ENCODE data around the gene TUBB3.
A peak's percentile ranks its signal among the peaks of the same experiment; 100 is the strongest.
"Not testable (repeated sequence)": the region's sequence is repeated elsewhere in the genome, so short reads cannot be mapped to it uniquely, and the experiment has no call there.

Gene TUBB3

DNA sequence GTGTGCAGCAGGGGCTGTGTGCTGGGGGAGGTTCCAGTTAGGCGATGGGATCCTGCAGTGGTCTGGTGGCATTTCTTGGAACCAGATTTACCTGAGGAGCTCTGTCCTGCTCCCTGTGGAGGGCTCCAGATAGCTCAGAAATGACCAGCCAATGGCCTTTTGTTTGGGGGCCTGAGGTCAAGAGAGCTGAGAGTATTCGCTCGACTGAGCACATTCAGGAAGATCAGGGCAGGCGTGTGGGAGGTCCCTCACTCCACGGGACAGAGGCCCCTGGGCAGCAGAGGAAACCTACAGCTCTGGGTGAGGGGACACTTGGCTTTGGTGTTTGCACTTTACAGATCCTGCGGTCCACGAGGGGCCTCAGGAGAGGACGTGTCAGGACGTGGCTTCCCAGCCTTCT lies 43.6 kb downstream of the TUBB3 start:
- Histone ChIP-seq H3K9me3 (ENCODE audit: control insufficient read depth, insufficient read depth, low read length) (no peaks in the 10 kb centered on the region), H3K36me3 (ENCODE audit: insufficient read depth, low read length) (no peaks in the 10 kb centered on the region), H3K9ac (ENCODE audit: low read depth, low read length) (no peak overlapping the region), H3K4me1 (ENCODE audit: insufficient read depth, low read length) (no peaks in the 10 kb centered on the region)

DNA sequence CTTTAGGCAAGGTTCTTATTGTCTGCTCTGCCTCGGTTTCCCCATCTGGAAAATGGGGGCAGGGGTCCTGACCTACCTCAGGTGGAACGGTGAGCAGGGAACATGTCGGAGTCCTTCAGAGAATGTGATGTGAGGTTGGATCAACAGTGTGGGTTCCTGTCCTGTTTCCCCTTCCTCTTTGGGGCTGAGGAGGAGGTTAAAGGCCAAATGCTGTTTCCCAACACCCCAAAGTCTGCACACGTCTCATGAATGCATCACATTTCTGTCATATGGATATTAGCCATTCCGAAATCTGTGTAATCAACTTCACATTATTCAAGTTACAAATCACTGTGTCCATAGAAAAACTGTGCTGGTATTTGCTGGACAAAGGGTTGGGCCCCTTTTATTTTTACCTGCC lies 44.3 kb downstream of the TUBB3 start:
- not testable (repeated sequence) for H3K36me3 ChIP-seq (ENCODE audit: insufficient read depth, low read length)

GRCh38 chr16:89968074-89968473 lies 44.9 kb downstream of the TUBB3 start:
- H3K4me1 ChIP-seq (ENCODE audit: insufficient read depth, low read length); H3K36me3 ChIP-seq (ENCODE audit: insufficient read depth, low read length); H3K9me3 ChIP-seq (ENCODE audit: control insufficient read depth, insufficient read depth, low read length); H3K9ac ChIP-seq (ENCODE audit: low read depth, low read length): not testable (repeated sequence)

More for the DNA sequence above, 44.3 kb downstream of the TUBB3 start:
- H3K4me1 ChIP-seq (ENCODE audit: insufficient read depth, low read length); H3K9ac ChIP-seq (ENCODE audit: low read depth, low read length); H3K9me3 ChIP-seq (ENCODE audit: control insufficient read depth, insufficient read depth, low read length): not testable (repeated sequence)

GRCh38 chr16:89969741-89970410 lies 46.7 kb downstream of the TUBB3 start:
- no peak overlapping the region for H3K9ac ChIP-seq (ENCODE audit: low read depth, low read length)
- peaks cover 4% of the 10 kb centered on the region; the same call in 1 of the 2 replicates for H3K4me1 ChIP-seq (ENCODE audit: insufficient read depth, low read length)
- H3K36me3 ChIP-seq (ENCODE audit: insufficient read depth, low read length), result no peaks in the 10 kb centered on the region
- H3K9me3 ChIP-seq (ENCODE audit: control insufficient read depth, insufficient read depth, low read length), result no peaks in the 10 kb centered on the region

GRCh38 chr16:89971495-89972243 lies 48.5 kb downstream of the TUBB3 start:
- no peaks in the 10 kb centered on the region for H3K9me3 ChIP-seq (ENCODE audit: control insufficient read depth, insufficient read depth, low read length)
- no peaks in the 10 kb centered on the region for H3K36me3 ChIP-seq (ENCODE audit: insufficient read depth, low read length)
- peak overlapping the region; percentile 78 for H3K9ac ChIP-seq (ENCODE audit: low read depth, low read length)
- peaks cover 4% of the 10 kb centered on the region; the same call in 1 of the 2 replicates for H3K4me1 ChIP-seq (ENCODE audit: insufficient read depth, low read length)

- Histone ChIP-seq H3K9ac (ENCODE audit: low read depth, low read length) (peak overlapping the region; percentile 78), H3K4me1 (ENCODE audit: insufficient read depth, low read length) (peaks cover 4% of the 10 kb centered on the region; the same call in 1 of the 2 replicates), H3K9me3 (ENCODE audit: control insufficient read depth, insufficient read depth, low read length) (no peaks in the 10 kb centered on the region), H3K36me3 (ENCODE audit: insufficient read depth, low read length) (peaks cover 1% of the 10 kb centered on the region; the same call in 1 of the 2 replicates)
Observed at GRCh38 chr16:89972244-89973234, 49.4 kb downstream of the TUBB3 start.

DNA sequence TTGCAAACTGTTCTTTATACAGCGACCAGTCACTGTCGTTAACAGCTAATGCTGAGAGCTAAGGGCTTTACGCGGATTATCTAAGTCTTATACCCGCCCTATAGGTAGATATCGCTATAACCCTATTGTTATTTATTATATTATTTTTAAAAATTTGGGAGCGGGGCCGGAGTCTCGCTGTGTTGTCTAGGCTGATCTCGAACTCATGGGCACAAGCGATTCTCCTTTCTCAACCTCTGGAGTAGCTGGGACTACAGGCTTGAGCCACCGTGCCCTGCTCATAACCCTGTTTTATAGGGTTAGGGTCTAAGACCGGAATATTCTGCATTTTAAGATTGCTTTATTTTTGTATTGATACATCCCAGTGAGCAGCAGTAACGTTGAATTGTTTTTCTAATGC lies 50.1 kb downstream of the TUBB3 start:
- peak overlapping the region; percentile 78 for H3K9ac ChIP-seq (ENCODE audit: low read depth, low read length)
- H3K36me3 ChIP-seq (ENCODE audit: insufficient read depth, low read length), result peaks cover 7% of the 10 kb centered on the region; the same call in 1 of the 2 replicates
- H3K9me3 ChIP-seq (ENCODE audit: control insufficient read depth, insufficient read depth, low read length), result no peaks in the 10 kb centered on the region
- H3K4me1 ChIP-seq (ENCODE audit: insufficient read depth, low read length), result peaks cover 4% of the 10 kb centered on the region; the same call in 1 of the 2 replicates

DNA sequence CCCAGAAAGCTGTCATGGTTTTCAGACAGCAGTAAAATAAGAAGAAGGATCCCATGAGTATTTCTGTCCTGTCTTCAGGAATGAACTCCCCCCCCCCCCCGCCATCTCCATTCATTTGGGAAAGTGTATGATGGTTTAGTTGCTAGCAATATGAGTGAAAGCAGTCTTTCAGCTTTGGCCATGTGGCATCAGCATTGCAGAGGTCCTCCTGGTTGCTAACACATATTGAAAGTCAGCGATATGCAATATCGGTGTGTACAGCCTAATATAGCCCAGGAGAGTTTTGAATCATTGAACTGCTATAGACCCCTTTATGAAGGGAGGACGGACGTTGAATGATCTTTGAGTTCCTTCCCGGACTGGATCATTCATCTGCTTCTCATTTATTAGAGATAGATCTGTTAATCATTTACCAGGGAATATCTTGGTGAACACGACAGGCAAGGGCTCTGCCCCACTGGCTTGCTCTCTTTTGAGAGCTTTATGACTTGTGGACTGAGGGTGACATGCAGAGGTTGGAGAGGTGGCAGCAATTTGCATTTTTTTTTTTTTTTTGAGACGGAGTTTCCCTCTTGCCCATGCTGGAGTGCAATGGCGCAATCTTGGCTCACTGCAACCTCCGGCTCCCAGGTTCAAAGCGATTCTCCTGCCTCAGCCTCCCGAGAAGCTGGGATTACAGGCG lies 50.7 kb downstream of the TUBB3 start:
- Histone ChIP-seq H3K4me1 (ENCODE audit: insufficient read depth, low read length) (peaks cover 4% of the 10 kb centered on the region; the same call in 1 of the 2 replicates), H3K9ac (ENCODE audit: low read depth, low read length) (peak overlapping the region; percentile 78; the same call in 1 of the 2 replicates), H3K36me3 (ENCODE audit: insufficient read depth, low read length) (peaks cover 8% of the 10 kb centered on the region; the same call in 1 of the 2 replicates), H3K9me3 (ENCODE audit: control insufficient read depth, insufficient read depth, low read length) (no peaks in the 10 kb centered on the region)

DNA sequence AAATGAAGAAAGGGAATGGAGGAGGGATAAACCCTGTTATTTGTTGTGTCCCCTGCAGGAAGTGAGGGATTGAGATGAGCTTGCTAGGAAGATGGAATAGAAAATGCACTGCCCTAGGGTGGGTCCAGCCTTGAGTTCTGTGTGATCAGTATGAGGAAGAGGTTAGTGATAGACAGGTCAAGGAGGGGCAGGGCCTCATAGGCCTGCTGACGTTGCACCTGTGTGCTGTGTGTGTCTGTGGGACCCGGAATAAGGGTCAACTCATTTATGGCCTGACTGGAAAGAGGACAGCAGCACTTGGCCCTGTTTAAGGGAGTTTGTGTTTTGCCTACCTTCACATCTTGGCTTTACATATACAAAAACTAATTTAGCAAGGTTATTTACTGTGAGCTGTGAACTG lies 51.7 kb downstream of the TUBB3 start:
- Histone ChIP-seq H3K36me3 (ENCODE audit: insufficient read depth, low read length) (peaks cover 14% of the 10 kb centered on the region; the same call in 1 of the 2 replicates), H3K9me3 (ENCODE audit: control insufficient read depth, insufficient read depth, low read length) (no peaks in the 10 kb centered on the region), H3K4me1 (ENCODE audit: insufficient read depth, low read length) (peaks cover 4% of the 10 kb centered on the region; the same call in 1 of the 2 replicates), H3K9ac (ENCODE audit: low read depth, low read length) (no peak overlapping the region)

GRCh38 chr16:89981414-89981813 lies 58.3 kb downstream of the TUBB3 start:
- H3K9me3 ChIP-seq (ENCODE audit: control insufficient read depth, insufficient read depth, low read length), result no peaks in the 10 kb centered on the region
- H3K36me3 ChIP-seq (ENCODE audit: insufficient read depth, low read length), result peaks cover 18% of the 10 kb centered on the region
- H3K4me1 ChIP-seq (ENCODE audit: insufficient read depth, low read length), result no peaks in the 10 kb centered on the region
- H3K9ac ChIP-seq (ENCODE audit: low read depth, low read length), result no peak overlapping the region

DNA sequence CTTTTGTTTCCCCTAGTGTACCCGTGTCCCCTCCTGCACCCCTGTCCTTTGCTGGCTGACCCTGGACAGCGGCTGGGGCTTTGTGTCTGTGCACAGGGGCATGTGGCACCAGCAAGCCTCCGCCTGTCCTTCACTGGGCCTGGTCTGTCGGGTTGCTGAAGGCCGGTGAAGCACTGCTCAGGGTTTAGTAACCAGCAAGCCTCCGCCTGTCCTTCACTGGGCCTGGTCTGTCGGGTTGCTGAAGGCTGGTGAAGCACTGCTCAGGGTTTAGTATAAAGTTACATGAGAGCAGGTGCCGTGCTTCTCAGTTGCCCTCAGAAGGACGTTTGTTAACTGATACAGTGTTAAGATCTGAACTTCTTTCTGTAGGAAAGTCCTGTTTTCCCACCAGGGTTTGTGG lies 59.2 kb downstream of the TUBB3 start:
- no peak overlapping the region for H3K9ac ChIP-seq (ENCODE audit: low read depth, low read length)

DNA sequence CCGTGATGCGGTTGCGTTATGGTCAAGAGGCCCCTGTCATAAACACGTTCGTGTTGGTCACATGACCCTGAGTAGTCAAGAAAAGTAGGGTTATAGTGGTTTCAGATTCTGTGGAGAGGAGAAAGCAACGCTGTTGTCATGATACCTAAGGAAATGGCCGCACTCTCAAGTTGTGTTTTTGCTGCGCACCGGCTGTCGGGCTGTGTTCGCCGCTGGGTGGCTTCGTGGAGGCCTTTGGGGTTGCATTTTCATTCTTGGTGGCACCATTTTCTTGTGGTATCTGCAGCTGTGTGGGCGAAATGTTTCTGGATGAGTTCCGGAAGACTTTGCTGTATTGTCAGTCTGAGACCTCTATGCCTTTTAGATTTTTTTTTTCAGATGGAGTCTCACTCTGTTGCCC lies 60.4 kb downstream of the TUBB3 start:
- Histone ChIP-seq H3K9me3 (ENCODE audit: control insufficient read depth, insufficient read depth, low read length) (no peaks in the 10 kb centered on the region), H3K36me3 (ENCODE audit: insufficient read depth, low read length) (peaks cover 13% of the 10 kb centered on the region), H3K4me1 (ENCODE audit: insufficient read depth, low read length) (no peaks in the 10 kb centered on the region), H3K9ac (ENCODE audit: low read depth, low read length) (no peak overlapping the region)

More for the DNA sequence above, 59.2 kb downstream of the TUBB3 start:
- no peaks in the 10 kb centered on the region for H3K4me1 ChIP-seq (ENCODE audit: insufficient read depth, low read length)
- no peaks in the 10 kb centered on the region for H3K9me3 ChIP-seq (ENCODE audit: control insufficient read depth, insufficient read depth, low read length)
- H3K36me3 ChIP-seq (ENCODE audit: insufficient read depth, low read length), result peaks cover 21% of the 10 kb centered on the region

- peaks cover 15% of the 10 kb centered on the region for H3K36me3 ChIP-seq (ENCODE audit: insufficient read depth, low read length)
Observed at GRCh38 chr16:89984216-89984615, 61.1 kb downstream of the TUBB3 start.

More at GRCh38 chr16:89984216-89984615, 61.1 kb downstream of the TUBB3 start:
- Histone ChIP-seq H3K9me3 (ENCODE audit: control insufficient read depth, insufficient read depth, low read length) (no peaks in the 10 kb centered on the region), H3K4me1 (ENCODE audit: insufficient read depth, low read length) (no peaks in the 10 kb centered on the region), H3K9ac (ENCODE audit: low read depth, low read length) (no peak overlapping the region)
